HFFc6 (cell line): ENCODE results near the gene C17orf75. TPM values are rescaled to one million over a fixed set of nuclear protein-coding genes. Genes with fewer than 3 reads are reported as not detected.

Experiments
- DNase-seq: peaks from one replicate; pipeline ENCODE4 v3.0.0-alpha.2; 2018
- H3K27ac Mint-ChIP-seq: 2 replicates; pipeline ENCODE4 v1.8.0; 2020; ENCODE audit warnings: mild to moderate bottlenecking, mixed read lengths
- H3K27me3 Mint-ChIP-seq: 2 replicates; pipeline ENCODE4 v1.8.0; 2021; ENCODE audit warnings: mild to moderate bottlenecking, moderate library complexity, mixed read lengths; ENCODE audit not compliant: insufficient read depth
- H3K36me3 Mint-ChIP-seq: 2 replicates; pipeline ENCODE4 v1.8.0; 2021; ENCODE audit warnings: low read depth, mixed read lengths
- H3K4me1 Mint-ChIP-seq: 2 replicates; pipeline ENCODE4 v1.8.0; 2020; ENCODE audit warnings: low read depth, mixed read lengths
- H3K4me3 Mint-ChIP-seq: 2 replicates; pipeline ENCODE4 v1.8.0; 2020; ENCODE audit warnings: mild to moderate bottlenecking, moderate library complexity, mixed read lengths
- H3K9me3 Mint-ChIP-seq: 2 replicates; pipeline ENCODE4 v1.8.0; 2020; ENCODE audit warnings: mild to moderate bottlenecking, mixed read lengths
- microRNA-seq: library from miRNA; unstranded; fragments of <30 nt; microRNA quantifications from one replicate; pipeline ENCODE4, GENCODE V29; 2019
- total RNA-seq, 6 experiments: library from RNA; stranded (reverse); fragmentation: NEBNext Ultra II Directional; extraction: Animal tissue kit (Norgen Biotek cat#: 25700); gene quantifications; 2 replicates in 1 of 6; 3 replicates in 5 of 6; pipeline ENCODE4 v1.2.3, GENCODE V29; 2021
- TF ChIP-seq, protein P1 (sequence below): fragments of 200-600 bp; sonication (generic); IDR thresholded peaks from 2 replicates; pipeline ENCODE4 v1.5.0; 2021; ENCODE audit warnings: antibody characterized with exemption, mild to moderate bottlenecking

Gene C17orf75
- total RNA-seq, 6 experiments from 2014 or later = 16.4 to 25.9 (median 23.9) TPM

- Mint-ChIP-seq H3K27me3 (peaks cover 25% of the 10 kb centered on the region), H3K9me3 (no peaks in the 10 kb centered on the region), H3K4me3 (no peak overlapping the region), H3K4me1 (peaks cover 19% of the 10 kb centered on the region), H3K27ac (no peak overlapping the region), H3K36me3 (no peaks in the 10 kb centered on the region)
- no peak for DNase-seq
- TF ChIP-seq, protein P1, sequence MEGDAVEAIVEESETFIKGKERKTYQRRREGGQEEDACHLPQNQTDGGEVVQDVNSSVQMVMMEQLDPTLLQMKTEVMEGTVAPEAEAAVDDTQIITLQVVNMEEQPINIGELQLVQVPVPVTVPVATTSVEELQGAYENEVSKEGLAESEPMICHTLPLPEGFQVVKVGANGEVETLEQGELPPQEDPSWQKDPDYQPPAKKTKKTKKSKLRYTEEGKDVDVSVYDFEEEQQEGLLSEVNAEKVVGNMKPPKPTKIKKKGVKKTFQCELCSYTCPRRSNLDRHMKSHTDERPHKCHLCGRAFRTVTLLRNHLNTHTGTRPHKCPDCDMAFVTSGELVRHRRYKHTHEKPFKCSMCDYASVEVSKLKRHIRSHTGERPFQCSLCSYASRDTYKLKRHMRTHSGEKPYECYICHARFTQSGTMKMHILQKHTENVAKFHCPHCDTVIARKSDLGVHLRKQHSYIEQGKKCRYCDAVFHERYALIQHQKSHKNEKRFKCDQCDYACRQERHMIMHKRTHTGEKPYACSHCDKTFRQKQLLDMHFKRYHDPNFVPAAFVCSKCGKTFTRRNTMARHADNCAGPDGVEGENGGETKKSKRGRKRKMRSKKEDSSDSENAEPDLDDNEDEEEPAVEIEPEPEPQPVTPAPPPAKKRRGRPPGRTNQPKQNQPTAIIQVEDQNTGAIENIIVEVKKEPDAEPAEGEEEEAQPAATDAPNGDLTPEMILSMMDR = no peak
Observed at GRCh38 chr17:32279891-32280716, 61.9 kb downstream of the C17orf75 start.

- Mint-ChIP-seq H3K4me3 (no peak overlapping the region), H3K27ac (no peak overlapping the region), H3K27me3 (peaks cover 21% of the 10 kb centered on the region), H3K9me3 (no peaks in the 10 kb centered on the region), H3K36me3 (no peaks in the 10 kb centered on the region), H3K4me1 (peaks cover 26% of the 10 kb centered on the region)
- no peak for DNase-seq
- TF ChIP-seq, protein P1 = no peak
Observed at GRCh38 chr17:32278815-32279214, 63.2 kb downstream of the C17orf75 start.

Small RNAs within 50 kb of the gene (microRNA-seq; reads per million reads assigned to microRNA genes)
- gene MIR632 = not detected

Other genes with a start within 250 kb of the C17orf75 start
- gene RHOT1, start 199.7 kb downstream of the C17orf75 start, total RNA-seq = 10 to 100 TPM; 20.8 to 26.8 (median 23.6) TPM
- gene RHBDL3, start 76.3 kb downstream of the C17orf75 start, total RNA-seq = under 1 TPM in 1 of 6 experiments, not detected in 5; 0.07 TPM
- gene ZNF207, start 8.0 kb upstream of the C17orf75 start, total RNA-seq = 100 to 1,000 TPM; 128 to 173 (median 153) TPM
- 100 to 1,000 TPM; 105 to 121 (median 110) TPM for gene PSMD11, start 102.3 kb upstream of the C17orf75 start, total RNA-seq
- 1 to 10 TPM in 5 of 6 experiments, under 1 TPM in 1; 1.00 to 1.9 (median 1.3) TPM for gene CDK5R1, start 144.8 kb upstream of the C17orf75 start, total RNA-seq